ENCODE results near the gene CST6. TPM values are rescaled to one million over a fixed set of nuclear protein-coding genes. Genes with fewer than 3 reads are reported as not detected.

Gene CST6
- total RNA-seq, 2 donors from 2014 or later, result 0.56 TPM; not detected in 1

DNA sequence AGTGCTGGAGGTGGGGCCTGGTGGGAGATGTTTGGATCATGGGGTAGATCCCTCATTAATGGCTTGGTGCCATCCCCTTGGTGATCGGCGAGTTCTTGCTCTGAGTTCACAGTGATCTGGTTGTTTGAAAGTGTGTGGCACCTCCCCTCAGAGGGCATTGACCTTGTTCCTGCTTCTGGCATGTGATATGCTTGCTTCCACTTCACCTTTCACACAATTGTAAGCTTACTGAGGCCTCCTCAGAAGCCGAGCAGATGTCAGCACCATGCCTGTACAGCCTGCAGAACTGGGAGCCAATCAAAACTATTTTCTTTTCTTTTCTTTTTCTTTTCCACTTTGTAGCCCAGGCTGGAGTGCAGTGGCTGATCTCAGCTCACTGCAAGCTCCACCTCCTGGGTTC is 25.5 kb downstream of the CST6 start:
- intact Hi-C loops (cut with DNase I), result no loop called here
- DNase-seq (ENCODE audit: low spot score), result no peak

DNA sequence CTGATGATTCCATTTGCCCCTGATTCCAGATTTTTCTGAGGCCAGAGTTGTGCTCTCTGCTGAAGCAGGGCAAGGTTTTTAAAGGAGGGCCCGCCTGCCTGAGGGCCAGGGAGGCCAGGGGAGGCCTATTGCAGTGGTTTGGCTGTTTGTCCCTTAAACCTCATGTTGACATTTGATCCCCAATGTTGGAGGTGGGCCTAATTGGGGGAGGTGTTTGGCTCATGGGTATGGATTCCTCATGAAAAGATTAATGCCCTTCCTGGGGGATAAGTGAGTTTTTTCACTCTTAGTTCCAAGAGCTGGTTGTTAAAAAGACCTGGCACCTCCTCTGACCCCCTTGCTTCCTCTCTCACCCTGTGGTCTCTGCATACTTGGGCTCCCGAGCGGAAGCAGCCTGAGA is 28.0 kb downstream of the CST6 start:
- intact Hi-C loops (cut with DNase I), result no loop called here
- no peak for DNase-seq (ENCODE audit: low spot score)

- intact Hi-C loops (cut with DNase I), result no loop called here
- no peak for DNase-seq (ENCODE audit: low spot score)
Observed at GRCh38 chr11:66042227-66042995, 30.6 kb downstream of the CST6 start.

- DNase-seq (ENCODE audit: low spot score), result no peak
- intact Hi-C loops (cut with DNase I), result no loop called here
Observed at GRCh38 chr11:66042996-66043906, 31.4 kb downstream of the CST6 start.

- no peak for DNase-seq (ENCODE audit: low spot score)
- intact Hi-C loops (cut with DNase I), result no loop called here
Observed at GRCh38 chr11:66044757-66045156, 32.9 kb downstream of the CST6 start.

DNA sequence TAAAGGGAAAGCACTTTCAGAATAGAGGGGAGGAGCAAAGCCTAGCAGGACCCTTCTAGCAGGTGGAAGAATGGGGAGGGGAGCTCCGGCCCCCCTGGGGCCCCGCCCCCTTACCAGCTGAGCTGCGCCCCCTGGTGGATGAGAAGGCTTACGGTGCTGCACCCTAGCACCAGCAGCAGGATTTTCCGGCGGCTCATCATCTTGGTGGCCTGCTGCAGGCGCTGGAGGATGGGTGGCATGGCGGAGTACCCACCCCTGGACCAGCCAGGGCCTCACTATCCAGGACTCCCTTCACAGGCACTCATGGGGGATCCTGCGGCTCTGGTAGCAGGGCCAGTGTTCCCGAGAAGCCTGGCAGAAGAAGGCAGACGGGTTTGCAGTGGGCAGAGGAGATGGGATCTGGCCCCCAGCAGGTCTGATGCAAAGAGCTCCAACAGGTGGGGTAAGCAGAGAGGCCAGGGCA is 33.4 kb downstream of the CST6 start:
- intact Hi-C loops (cut with DNase I), result no loop called here
- DNase-seq (ENCODE audit: low spot score), result peak; percentile 92

DNA sequence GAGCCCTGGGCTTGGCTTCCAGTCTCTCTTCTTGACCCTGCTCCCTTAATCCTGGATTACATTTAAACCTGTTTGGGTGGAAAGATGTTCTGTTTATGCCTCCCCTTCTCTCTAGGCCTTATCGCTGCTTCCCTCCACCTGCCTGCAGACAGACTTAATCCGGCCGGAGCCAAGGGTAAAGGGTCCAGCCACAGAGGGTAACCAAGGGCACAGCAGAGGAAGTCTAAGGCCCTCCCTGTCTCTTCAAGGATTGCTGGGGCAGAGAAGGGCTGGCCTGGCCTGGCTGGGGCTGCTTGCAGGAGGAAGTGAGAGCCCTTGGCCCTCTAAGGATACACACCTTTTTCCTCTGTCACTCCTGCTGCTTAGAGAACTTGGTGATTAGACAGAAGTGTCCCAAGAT is 35.1 kb downstream of the CST6 start:
- no peak for DNase-seq (ENCODE audit: low spot score)
- intact Hi-C loops (cut with DNase I), result no loop called here

GRCh38 chr11:66047541-66048365 is 35.9 kb downstream of the CST6 start:
- intact Hi-C loops (cut with DNase I), result no loop called here
- no peak for DNase-seq (ENCODE audit: low spot score)

GRCh38 chr11:66048547-66049323 is 36.9 kb downstream of the CST6 start, which contains the start of gene GAL3ST3:
TSS of gene GAL3ST3 (minus strand) at chr11:66049161. CDS start at chr11:66045415, 3,746 bp downstream.
- intact Hi-C loops (cut with DNase I), result no loop called here
- no peak for DNase-seq (ENCODE audit: low spot score)

GRCh38 chr11:66050581-66051231 is 38.9 kb downstream of the CST6 start:
- intact Hi-C loops (cut with DNase I), result no loop called here

DNA sequence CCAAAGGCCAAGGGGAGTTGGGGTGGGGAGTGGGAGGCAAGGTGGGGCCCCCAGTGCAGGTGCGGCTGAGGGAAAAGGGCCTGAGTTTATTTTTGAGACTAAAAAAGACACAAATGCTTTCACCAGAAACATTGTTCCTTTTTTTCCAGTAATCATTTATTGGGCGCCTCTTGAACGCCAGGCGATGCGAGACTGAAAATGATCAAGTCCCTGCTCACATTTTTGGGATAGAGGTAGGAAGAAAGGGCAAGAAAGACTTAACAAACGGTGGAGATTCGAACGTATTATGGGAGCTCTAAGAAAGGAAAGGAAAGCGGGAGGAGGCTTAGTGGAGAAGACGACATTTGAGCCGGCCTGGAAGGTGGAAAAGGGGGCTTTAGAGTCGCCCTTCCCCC is 39.6 kb downstream of the CST6 start:
- intact Hi-C loops (cut with DNase I), result no loop called here
- no peak for DNase-seq (ENCODE audit: low spot score)

More at GRCh38 chr11:66050581-66051231, 38.9 kb downstream of the CST6 start:
- peak; percentile 44 for DNase-seq (ENCODE audit: low spot score)

DNA sequence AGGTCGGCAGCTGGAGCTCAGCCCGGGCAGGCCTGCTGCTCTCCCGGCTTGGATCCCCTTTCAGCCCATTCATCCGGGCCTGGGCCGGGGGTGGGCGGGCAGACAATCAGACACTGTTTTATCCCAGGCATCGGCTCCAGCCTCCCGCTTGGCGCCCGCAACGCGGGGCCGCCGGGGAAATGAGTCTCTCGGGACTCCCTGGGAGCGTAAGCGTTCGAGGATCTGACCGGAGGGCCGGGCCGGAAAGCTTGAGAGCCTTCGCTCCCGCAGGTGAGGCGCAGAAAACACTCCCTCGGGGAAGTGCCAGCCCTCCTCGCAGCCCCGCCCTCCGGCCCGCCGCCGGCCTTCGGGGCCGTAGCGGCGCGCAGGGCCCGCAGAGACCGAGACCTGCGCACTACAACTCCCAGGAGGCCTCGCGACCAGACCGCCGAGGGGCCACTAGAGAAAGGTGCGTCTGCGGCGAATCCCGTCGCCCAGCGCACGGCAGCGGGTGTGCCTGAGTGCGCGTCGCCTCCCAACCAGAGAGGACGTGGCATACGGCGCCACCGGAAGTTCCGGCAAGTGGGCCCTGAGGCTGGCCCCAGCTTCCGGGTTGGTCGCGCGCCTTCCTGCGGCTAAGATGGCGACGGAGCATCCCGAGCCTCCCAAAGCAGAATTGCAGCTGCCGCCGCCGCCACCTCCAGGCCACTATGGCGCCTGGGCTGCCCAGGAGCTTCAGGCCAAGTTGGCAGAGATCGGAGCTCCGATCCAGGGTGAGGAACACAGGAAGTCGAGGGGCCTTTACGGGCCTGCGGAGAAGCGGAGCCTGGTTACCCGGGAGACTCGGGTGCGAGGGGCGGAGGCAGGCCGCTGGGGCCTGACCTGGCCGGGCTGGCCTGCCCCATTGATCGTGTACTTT is 40.2 kb downstream of the CST6 start, which contains the start of gene SF3B2:
SF3B2 (plus strand) TSS at position 599 of the 898 bp plus-strand sequence; CDS start at position 620, 21 bp downstream.
- DNase-seq (ENCODE audit: low spot score), result peak; percentile 100

GRCh38 chr11:66052664-66052982 is 40.8 kb downstream of the CST6 start:
- no peak for DNase-seq (ENCODE audit: low spot score)
- intact Hi-C loops (cut with DNase I), result no loop called here

More for the DNA sequence above, 40.2 kb downstream of the CST6 start, which contains the start of gene SF3B2:
- intact Hi-C loops (cut with DNase I), result no loop called here

GRCh38 chr11:66055021-66055420 is 43.2 kb downstream of the CST6 start:
- intact Hi-C loops (cut with DNase I), result no loop called here
- peak; percentile 69 for DNase-seq (ENCODE audit: low spot score)

- DNase-seq (ENCODE audit: low spot score), result peak; percentile 15
- intact Hi-C loops (cut with DNase I), result no loop called here
Observed at GRCh38 chr11:66056501-66056900, 44.7 kb downstream of the CST6 start.

- intact Hi-C loops (cut with DNase I), result no loop called here
- no peak for DNase-seq (ENCODE audit: low spot score)
Observed at GRCh38 chr11:66059966-66060680, 48.3 kb downstream of the CST6 start.

All from posterior vena cava (tissue), 2 donors.